ENCODE measurements around the gene METRNL.

Gene METRNL

GRCh38 chr17:83100853-83101391 is 21.5 kb downstream of the METRNL start:
- no peak for TF ChIP-seq CTCF (IDR thresholded peaks at IDR 0.05; ENCODE audit: insufficient read depth, missing control alignments)
- FAIRE-seq (no peak), DNase-seq (ENCODE audit: insufficient read length, low spot score) (no peak)

DNA sequence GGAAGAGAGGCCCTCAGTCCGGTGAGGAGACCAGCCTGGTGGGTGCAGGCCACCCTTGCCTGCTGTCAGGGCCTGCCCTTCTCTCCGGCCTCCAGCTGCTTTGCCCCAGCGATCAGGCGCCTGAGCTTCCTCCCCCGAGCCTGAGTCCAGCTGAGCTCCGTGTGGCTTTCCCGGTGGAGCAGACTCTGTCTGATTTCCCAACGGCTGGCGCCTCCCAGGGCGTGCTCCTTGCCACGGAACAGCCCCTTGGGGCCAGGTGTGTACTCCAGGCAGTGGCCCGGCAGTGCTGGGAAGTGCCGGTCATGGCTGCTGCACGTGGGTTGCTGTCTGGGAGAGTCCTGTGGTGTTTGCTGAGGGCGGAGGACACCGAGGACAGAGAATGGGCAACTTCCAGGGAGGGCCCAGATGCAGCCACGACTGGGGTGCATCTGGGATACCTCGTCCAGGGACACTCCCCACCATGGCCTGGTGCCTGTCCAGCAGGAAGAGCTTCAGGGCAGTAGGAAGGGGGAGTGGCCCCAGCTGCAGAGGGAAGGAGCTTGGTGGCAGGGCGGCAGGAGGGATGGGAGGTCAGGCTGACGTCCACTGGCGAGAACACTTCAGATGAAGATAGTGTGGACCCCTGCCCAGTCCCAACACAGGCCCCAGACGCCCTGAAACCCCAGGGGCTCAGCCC is 22.5 kb downstream of the METRNL start:
- no peak for DNase-seq (ENCODE audit: insufficient read length, low spot score)
- TF ChIP-seq CTCF (IDR thresholded peaks at IDR 0.05; ENCODE audit: insufficient read depth, missing control alignments) = no peak
- FAIRE-seq = no peak

DNA sequence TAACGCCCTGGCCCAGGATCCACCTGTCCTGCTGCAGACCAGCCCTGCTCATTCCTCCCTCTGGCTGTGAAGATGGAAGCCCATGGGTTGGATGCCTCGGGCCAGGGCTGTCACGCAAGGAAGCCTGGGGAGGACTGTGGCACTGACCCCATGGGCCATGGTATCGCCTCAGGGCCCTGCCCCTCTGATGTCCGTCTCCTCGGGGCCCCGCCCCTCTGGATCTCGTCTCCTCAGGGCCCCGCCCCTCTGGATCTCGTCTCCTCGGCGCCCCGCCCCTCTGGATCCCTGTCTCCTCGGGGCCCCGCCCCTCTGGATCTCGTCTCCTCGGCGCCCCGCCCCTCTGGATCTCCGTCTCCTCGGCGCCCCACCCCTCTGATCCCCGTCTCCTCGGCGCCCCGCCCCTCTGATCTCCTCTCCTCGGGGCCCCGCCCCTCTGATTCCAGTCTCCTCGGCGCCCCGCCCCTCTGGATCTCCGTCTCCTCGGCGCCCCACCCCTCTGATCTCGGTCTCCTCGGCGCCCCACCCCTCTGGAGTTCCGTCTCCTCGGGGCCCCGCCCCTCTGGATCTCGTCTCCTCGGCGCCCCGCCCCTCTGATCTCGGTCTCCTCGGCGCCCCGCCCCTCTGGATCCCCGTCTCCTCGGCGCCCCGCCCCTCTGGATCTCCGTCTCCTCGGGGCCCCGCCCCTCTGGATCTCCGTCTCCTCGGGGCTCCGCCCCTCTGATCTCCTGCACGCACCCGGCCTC is 24.0 kb downstream of the METRNL start:
- TF ChIP-seq CTCF (IDR thresholded peaks at IDR 0.05; ENCODE audit: insufficient read depth, missing control alignments) = no peak
- FAIRE-seq (no peak), DNase-seq (ENCODE audit: insufficient read length, low spot score) (no peak)

GRCh38 chr17:83103943-83104311 is 24.5 kb downstream of the METRNL start:
- no peak for DNase-seq (ENCODE audit: insufficient read length, low spot score)
- no peak for TF ChIP-seq CTCF (IDR thresholded peaks at IDR 0.05; ENCODE audit: insufficient read depth, missing control alignments)
- FAIRE-seq = no peak

DNA sequence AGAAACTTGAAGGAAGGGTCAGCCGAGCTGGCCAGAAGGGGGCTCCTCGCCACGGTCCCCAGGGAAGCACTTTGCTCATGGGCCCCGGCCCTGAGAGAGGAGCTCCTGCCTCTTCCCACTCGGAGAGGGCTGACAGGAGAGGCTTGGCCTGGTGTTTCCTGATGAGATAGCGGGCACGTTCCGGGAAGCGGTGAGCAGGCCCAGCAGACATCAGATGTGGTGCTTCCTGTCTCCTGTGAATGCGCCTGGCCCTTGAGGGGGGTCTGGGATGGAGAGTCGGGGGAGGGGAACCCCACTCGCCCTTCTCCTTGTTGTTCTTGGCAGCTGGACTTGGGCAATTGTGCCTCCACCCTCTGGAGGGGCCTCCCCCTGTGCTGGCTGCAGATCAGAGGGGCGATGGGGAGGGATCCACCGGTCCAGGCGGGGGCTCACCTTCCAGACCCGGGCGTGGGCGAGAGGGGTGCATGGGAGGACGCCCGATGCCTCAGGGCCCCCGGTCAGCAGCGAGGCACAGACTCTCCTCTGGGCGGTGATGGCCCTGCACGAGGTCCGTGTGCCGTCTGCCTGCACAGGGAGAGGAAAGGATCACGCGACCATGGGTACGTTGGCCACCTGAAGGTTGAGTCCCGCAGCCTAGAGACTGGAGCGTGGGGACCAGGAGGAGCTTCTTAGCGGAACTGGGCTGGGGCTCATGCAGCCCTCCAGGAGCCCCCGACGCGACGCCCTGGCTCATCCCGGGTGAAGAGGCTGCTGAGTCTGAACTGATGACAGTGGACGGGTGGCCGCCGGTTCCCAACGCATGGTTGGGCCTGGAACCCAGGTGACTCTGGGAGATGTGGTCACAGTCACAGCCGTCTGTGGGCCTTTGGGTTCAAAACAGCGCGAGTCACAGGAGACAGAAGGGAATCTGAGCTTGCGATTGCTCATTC is 25.4 kb downstream of the METRNL start:
- FAIRE-seq = no peak
- TF ChIP-seq CTCF (IDR thresholded peaks at IDR 0.05; ENCODE audit: insufficient read depth, missing control alignments) = no peak
- no peak for DNase-seq (ENCODE audit: insufficient read length, low spot score)

DNA sequence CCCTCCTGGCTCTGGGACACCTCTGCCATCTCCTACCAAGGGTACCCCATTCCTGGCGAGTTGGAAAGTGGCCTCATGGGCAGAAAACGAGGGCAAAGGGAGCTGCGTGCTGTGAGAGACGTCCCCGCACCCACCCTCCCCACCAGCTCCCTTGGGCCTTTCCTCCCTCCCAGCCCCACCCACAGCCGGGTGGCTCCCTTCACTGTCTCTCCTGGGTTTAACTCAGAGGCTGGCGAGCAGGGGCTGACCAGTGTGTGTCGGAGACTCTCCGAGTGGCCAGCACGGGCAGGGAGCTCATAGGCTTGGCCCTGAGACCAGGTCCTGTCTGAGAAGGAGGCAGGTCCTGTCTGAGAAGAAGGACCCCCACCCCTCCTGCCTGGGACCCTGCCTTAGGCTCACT is 26.1 kb downstream of the METRNL start:
- DNase-seq (ENCODE audit: insufficient read length, low spot score) = no peak

More for the DNA sequence above, 26.1 kb downstream of the METRNL start:
- no peak for TF ChIP-seq CTCF (IDR thresholded peaks at IDR 0.05; ENCODE audit: insufficient read depth, missing control alignments)
- no peak for FAIRE-seq

All from D721Med (cell line).